Activated naive CD4-positive, alpha-beta T cell treated with anti-CD3 and anti-CD28 coated beads for 36 hours (primary cell): ENCODE measurements around the gene SPNS1. TPM values are rescaled to one million over a fixed set of nuclear protein-coding genes. Genes with fewer than 3 reads are reported as not detected.
"Not testable (repeated sequence)": the region's sequence is repeated elsewhere in the genome, so short reads cannot be mapped to it uniquely, and the experiment has no call there.

Source experiments
- CTCF ChIA-PET: fragments of 350-600 bp; sonication (Branson Sonifier 250); formaldehyde crosslinking; loops from one replicate; lab custom pipeline; 2021; ENCODE audit warnings: antibody characterized with exemption; lab: Charles Lee
- DNase-seq: peaks from one replicate; pipeline ENCODE4 v3.0.0-alpha.2; 2020
- H3K27ac Mint-ChIP-seq: one replicate; pipeline ENCODE4 v1.8.0; 2021; ENCODE audit warnings: mild to moderate bottlenecking, mixed read lengths
- H3K27me3 Mint-ChIP-seq: one replicate; pipeline ENCODE4 v1.8.0; 2021; ENCODE audit warnings: low read depth, mixed read lengths
- H3K36me3 Mint-ChIP-seq: one replicate; pipeline ENCODE4 v1.8.0; 2021; ENCODE audit warnings: low read depth, mixed read lengths
- H3K4me1 Mint-ChIP-seq: one replicate; pipeline ENCODE4 v1.8.0; 2021; ENCODE audit warnings: low read depth, mixed read lengths
- H3K4me3 Mint-ChIP-seq: one replicate; pipeline ENCODE4 v1.8.0; 2021; ENCODE audit warnings: mild to moderate bottlenecking, moderate library complexity, mixed read lengths
- H3K9me3 Mint-ChIP-seq: one replicate; pipeline ENCODE4 v1.8.0; 2021; ENCODE audit warnings: mixed read lengths
- intact Hi-C: fragments of 100-400 bp; cut with micrococcal nuclease; formaldehyde crosslinking; loops from one replicate; pipeline ENCODE4 v1.15.1; 2023
- total RNA-seq, 2 experiments: library from RNA; stranded (reverse); gene quantifications; one replicate each; pipeline ENCODE4 v1.2.3, GENCODE V29; 2021

The SPNS1 gene, protein sequence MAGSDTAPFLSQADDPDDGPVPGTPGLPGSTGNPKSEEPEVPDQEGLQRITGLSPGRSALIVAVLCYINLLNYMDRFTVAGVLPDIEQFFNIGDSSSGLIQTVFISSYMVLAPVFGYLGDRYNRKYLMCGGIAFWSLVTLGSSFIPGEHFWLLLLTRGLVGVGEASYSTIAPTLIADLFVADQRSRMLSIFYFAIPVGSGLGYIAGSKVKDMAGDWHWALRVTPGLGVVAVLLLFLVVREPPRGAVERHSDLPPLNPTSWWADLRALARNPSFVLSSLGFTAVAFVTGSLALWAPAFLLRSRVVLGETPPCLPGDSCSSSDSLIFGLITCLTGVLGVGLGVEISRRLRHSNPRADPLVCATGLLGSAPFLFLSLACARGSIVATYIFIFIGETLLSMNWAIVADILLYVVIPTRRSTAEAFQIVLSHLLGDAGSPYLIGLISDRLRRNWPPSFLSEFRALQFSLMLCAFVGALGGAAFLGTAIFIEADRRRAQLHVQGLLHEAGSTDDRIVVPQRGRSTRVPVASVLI
- total RNA-seq, result 10 to 100 TPM; 10.3 to 10.5 TPM

DNA sequence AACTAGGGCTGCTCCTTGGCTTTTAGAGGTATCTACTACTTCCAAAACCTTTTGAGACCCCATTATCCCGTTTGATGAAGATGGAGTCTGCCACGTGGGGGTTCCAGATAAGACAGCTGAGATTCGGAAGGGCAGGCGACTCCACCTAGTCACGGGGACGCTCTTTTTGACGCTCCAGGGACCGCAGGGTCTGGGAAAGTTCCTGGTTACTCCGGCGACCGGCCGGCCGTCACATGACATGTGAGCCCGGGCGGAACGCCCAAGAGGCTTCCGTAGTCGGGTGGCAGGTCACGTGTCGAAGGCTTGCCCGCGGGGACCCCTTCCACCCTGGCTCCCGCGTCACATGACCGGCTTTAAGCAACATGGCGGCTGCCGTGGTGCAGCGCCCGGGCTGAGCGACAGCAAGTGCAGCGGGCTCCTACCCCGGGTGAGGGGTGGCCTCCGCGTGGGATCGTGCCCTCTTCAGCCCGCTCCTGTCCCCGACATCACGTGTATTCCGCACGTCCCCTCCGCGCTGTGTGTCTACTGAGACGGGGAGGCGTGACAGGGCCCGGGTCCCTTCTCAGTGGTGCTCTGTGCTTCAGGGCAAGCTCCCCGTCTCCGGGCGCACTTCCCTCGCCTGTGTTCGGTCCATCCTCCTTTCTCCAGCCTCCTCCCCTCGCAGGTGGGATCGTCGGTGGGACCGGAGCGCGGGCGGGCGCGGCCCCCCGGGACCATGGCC is at the start of gene SPNS1:
SPNS1 (plus strand) TSS at position 342 of the 721 bp plus-strand sequence; CDS start at position 716, 374 bp downstream.
- peaks cover 3% of the 10 kb centered on the region for H3K36me3 Mint-ChIP-seq
- no peaks in the 10 kb centered on the region for H3K9me3 Mint-ChIP-seq
- H3K27me3 Mint-ChIP-seq, result no peaks in the 10 kb centered on the region
- peak within 1 kb of the TSS; percentile 91 for H3K27ac Mint-ChIP-seq
- intact Hi-C loops, result loop anchor here (1.0 kb wide), 3 partner anchors 11 to 34 kb away; partner anchors contain the start of genes LAT and NFATC2IP
- H3K4me1 Mint-ChIP-seq, result peaks cover 34% of the 10 kb centered on the region
- peak within 1 kb of the TSS; percentile 97 for H3K4me3 Mint-ChIP-seq
- peak; percentile 97 for DNase-seq
- CTCF ChIA-PET, result interaction anchor here (0.9 to 2.1 kb wide), 9 partner anchors 9 to 207 kb away, joined by 3 to 14 read pairs (median 3); partner anchors contain the start of gene LAT

DNA sequence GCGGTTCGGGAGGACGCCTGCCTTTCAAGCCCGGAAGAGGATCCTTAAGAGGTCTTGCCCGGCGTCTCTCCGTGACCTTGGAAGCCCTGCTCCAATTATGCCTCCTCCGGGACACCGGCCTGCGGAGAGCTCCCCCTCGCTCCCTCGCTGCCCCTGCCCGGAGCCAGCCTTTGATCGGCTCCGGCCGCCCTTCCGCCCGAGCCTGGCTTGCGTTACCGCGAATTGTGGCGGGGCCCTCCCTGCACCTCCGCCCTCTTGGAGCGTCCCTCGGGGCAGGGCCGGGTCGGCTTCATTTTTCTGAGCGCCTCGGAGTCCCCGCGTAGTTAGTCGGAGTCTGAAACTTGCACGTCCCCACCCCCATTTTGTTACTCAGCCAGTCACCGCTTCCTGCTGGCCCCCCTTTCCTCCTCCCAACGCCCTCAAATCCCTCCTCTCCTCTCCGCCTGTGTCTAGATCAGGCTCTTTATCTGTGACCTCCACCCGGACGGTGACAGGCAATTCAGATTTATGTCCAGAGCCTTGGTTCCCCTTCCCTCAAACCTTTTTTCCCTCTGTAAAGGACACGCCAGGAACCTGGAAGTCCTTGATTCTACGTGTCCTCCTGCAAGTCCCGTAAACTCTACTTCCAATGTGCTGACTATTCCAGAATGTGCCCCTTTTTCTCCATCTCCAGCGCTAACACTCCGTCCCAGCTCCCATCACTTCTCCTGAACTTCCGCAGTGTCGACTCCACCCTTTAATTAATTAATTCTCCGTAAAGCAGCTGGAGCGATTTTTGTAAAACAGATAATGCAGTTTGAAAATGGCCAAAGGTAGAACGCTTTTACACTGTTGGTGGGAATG is 49.0 kb upstream of the SPNS1 start:
- H3K27ac Mint-ChIP-seq, result peak overlapping the region; percentile 99
- CTCF ChIA-PET, result interaction anchor here (1.2 to 3.5 kb wide), 2 partner anchors 19 to 52 kb away, joined by 3 to 26 read pairs; no protein-coding TSS in a partner anchor
- H3K27me3 Mint-ChIP-seq, result no peaks in the 10 kb centered on the region
- DNase-seq, result peak; percentile 94
- peaks cover 22% of the 10 kb centered on the region for H3K4me1 Mint-ChIP-seq
- peak overlapping the region; percentile 97 for H3K4me3 Mint-ChIP-seq
- H3K36me3 Mint-ChIP-seq, result peaks cover 4% of the 10 kb centered on the region
- H3K9me3 Mint-ChIP-seq, result no peaks in the 10 kb centered on the region
- intact Hi-C loops, result loop anchor here (1.0 to 2.0 kb wide), 6 partner anchors 11 to 101 kb away; partner anchors contain the start of genes NFATC2IP and TUFM

DNA sequence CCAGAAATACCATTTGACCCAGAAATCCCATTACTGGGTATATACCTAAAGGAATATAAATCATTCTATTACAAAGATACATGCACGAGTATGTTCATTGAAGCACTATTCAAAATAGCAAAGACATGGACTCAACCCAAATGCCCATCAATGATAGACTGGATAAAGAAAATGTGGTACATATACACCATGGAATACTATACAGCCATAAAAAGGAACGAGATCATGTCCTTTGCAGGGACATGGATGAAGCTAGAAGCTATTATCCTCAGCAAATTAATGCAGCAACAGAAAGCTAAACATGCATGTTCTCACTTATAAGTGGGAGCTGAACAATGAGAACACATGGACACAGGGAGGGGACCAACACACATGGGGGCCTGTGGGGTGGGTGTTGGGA is 48.3 kb upstream of the SPNS1 start:
- DNase-seq, intact Hi-C loops, H3K27me3 Mint-ChIP-seq, H3K36me3 Mint-ChIP-seq, H3K9me3 Mint-ChIP-seq: not testable (repeated sequence)
- peak overlapping the region; percentile 97 for H3K4me3 Mint-ChIP-seq
- H3K27ac Mint-ChIP-seq, result peak overlapping the region; percentile 99
- peaks cover 28% of the 10 kb centered on the region for H3K4me1 Mint-ChIP-seq
- CTCF ChIA-PET, result interaction anchor here (1.2 to 3.5 kb wide), 2 partner anchors 18 to 52 kb away, joined by 3 to 26 read pairs; no protein-coding TSS in a partner anchor

DNA sequence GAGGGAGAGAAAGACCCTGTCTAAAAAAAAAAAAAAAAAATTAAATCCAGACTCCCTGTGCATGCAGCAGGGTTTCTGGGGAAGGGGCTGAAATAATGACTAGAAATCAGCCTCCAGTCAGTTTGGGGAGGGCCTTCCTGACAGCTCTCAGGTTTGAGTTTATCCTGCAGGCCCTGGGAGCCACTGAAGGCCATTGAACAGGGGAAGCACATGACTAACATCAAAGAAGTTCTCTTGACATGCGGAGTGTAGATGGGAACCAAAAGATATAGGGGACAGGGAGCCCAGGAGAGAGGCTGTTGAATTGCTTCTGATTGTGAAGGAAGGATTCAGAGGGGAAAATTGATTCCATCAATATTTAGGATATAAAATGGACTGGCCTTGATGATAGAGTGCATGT is 46.8 kb upstream of the SPNS1 start:
- peaks cover 28% of the 10 kb centered on the region for H3K4me1 Mint-ChIP-seq
- no peaks in the 10 kb centered on the region for H3K36me3 Mint-ChIP-seq
- intact Hi-C loops, result no loop called here
- H3K4me3 Mint-ChIP-seq, result no peak overlapping the region
- H3K27ac Mint-ChIP-seq, result no peak overlapping the region
- H3K27me3 Mint-ChIP-seq, result no peaks in the 10 kb centered on the region
- DNase-seq, result no peak
- CTCF ChIA-PET, result interaction anchor here (3.5 kb wide), 1 partner anchor 17 kb away, joined by 26 read pairs; no protein-coding TSS in a partner anchor
- no peaks in the 10 kb centered on the region for H3K9me3 Mint-ChIP-seq

DNA sequence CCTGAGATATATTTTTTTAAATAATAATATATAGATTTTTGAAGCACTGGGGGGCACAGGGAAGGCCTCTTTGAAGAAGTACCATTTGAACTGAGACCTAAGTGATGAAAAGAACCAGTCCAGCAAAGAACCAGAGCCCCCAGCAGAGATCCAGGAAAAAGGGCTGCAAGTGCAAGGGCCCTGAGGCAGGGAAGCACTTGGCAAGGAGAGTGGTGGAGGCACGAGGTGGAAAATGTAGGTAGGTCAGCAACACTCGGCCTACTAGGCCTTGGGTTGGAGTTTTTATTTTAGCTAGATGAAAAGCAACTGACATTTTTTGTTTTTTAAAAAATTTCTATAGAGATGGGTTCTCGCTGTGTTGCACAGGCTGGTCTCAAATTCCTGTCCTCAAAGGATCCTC is 44.4 kb upstream of the SPNS1 start:
- no peaks in the 10 kb centered on the region for H3K36me3 Mint-ChIP-seq
- no peaks in the 10 kb centered on the region for H3K27me3 Mint-ChIP-seq
- CTCF ChIA-PET, result no interaction called here
- no peaks in the 10 kb centered on the region for H3K9me3 Mint-ChIP-seq
- no peak for DNase-seq
- intact Hi-C loops, result no loop called here
- H3K4me3 Mint-ChIP-seq, result no peak overlapping the region
- H3K27ac Mint-ChIP-seq, result peak overlapping the region; percentile 37
- peaks cover 16% of the 10 kb centered on the region for H3K4me1 Mint-ChIP-seq

DNA sequence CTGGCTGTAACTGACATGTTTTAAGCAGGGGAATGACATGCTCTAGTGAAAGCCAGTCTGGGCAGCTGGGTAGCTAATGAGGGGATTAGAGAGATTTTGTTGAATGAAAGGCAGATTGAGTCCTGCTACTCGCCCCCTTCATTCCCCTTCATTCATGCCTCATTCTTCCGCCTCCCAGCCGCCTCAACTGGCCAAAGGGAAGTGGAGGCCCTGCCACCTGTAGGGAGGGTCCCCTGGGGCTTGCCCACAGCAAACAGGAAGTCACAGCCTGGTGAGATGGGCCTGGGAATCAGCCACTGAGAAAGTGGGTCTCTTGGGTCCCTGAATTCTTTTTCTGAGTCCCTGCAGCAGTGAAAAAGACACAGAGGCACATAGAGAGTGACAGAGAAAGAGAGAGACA is 43.9 kb upstream of the SPNS1 start:
- no peak overlapping the region for H3K4me3 Mint-ChIP-seq
- H3K4me1 Mint-ChIP-seq, result peaks cover 20% of the 10 kb centered on the region
- CTCF ChIA-PET, result no interaction called here
- no peaks in the 10 kb centered on the region for H3K36me3 Mint-ChIP-seq
- no peaks in the 10 kb centered on the region for H3K9me3 Mint-ChIP-seq
- DNase-seq, result peak; percentile 28
- H3K27me3 Mint-ChIP-seq, result no peaks in the 10 kb centered on the region
- intact Hi-C loops, result no loop called here
- H3K27ac Mint-ChIP-seq, result peak overlapping the region; percentile 37

DNA sequence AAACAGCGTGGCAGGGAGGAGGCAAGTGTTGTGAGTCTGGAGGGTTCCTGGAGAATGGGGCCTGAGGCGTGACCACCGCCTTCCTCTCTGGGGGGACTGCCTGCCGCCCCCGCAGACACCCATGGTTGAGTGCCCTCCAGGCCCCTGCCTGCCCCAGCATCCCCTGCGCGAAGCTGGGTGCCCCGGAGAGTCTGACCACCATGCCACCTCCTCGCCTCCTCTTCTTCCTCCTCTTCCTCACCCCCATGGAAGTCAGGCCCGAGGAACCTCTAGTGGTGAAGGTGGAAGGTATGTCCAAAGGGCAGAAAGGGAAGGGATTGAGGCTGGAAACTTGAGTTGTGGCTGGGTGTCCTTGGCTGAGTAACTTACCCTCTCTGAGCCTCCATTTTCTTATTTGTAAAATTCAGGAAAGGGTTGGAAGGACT is 42.8 kb upstream of the SPNS1 start, which contains the start of gene CD19:
CD19 (plus strand) TSS at position 171 of the 425 bp plus-strand sequence; CDS start at position 201, 30 bp downstream.
- Mint-ChIP-seq H3K27me3 (no peaks in the 10 kb centered on the region), H3K9me3 (no peaks in the 10 kb centered on the region), H3K27ac (peak within 1 kb of the TSS; percentile 37), H3K4me3 (no peak within 1 kb of the TSS), H3K4me1 (peaks cover 25% of the 10 kb centered on the region), H3K36me3 (no peaks in the 10 kb centered on the region)
- intact Hi-C loops, result no loop called here
- CTCF ChIA-PET, result interaction anchor here (2.3 kb wide), 1 partner anchor 13 kb away, joined by 18 read pairs; no protein-coding TSS in a partner anchor
- no peak for DNase-seq

DNA sequence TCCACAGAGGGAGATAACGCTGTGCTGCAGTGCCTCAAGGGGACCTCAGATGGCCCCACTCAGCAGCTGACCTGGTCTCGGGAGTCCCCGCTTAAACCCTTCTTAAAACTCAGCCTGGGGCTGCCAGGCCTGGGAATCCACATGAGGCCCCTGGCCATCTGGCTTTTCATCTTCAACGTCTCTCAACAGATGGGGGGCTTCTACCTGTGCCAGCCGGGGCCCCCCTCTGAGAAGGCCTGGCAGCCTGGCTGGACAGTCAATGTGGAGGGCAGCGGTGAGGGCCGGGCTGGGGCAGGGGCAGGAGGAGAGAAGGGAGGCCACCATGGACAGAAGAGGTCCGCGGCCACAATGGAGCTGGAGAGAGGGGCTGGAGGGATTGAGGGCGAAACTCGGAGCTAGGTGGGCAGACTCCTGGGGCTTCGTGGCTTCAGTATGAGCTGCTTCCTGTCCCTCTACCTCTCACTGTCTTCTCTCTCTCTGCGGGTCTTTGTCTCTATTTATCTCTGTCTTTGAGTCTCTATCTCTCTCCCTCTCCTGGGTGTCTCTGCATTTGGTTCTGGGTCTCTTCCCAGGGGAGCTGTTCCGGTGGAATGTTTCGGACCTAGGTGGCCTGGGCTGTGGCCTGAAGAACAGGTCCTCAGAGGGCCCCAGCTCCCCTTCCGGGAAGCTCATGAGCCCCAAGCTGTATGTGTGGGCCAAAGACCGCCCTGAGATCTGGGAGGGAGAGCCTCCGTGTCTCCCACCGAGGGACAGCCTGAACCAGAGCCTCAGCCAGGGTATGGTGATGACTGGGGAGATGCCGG is 42.0 kb upstream of the SPNS1 start:
- DNase-seq, result no peak
- no peaks in the 10 kb centered on the region for H3K9me3 Mint-ChIP-seq
- peaks cover 25% of the 10 kb centered on the region for H3K4me1 Mint-ChIP-seq
- no peak overlapping the region for H3K4me3 Mint-ChIP-seq
- CTCF ChIA-PET, result interaction anchor here (2.3 kb wide), 1 partner anchor 12 kb away, joined by 18 read pairs; no protein-coding TSS in a partner anchor
- intact Hi-C loops, result no loop called here
- H3K27me3 Mint-ChIP-seq, result no peaks in the 10 kb centered on the region
- H3K27ac Mint-ChIP-seq, result no peak overlapping the region
- no peaks in the 10 kb centered on the region for H3K36me3 Mint-ChIP-seq

DNA sequence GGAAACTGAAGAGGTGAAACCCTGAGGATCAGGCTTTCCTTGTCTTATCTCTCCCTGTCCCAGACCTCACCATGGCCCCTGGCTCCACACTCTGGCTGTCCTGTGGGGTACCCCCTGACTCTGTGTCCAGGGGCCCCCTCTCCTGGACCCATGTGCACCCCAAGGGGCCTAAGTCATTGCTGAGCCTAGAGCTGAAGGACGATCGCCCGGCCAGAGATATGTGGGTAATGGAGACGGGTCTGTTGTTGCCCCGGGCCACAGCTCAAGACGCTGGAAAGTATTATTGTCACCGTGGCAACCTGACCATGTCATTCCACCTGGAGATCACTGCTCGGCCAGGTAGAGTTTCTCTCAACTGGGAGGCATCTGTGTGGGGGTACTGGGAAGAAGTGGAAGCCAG is 41.4 kb upstream of the SPNS1 start:
- Mint-ChIP-seq H3K27me3 (no peaks in the 10 kb centered on the region), H3K4me1 (peaks cover 25% of the 10 kb centered on the region), H3K4me3 (no peak overlapping the region), H3K9me3 (no peaks in the 10 kb centered on the region), H3K36me3 (no peaks in the 10 kb centered on the region), H3K27ac (no peak overlapping the region)
- CTCF ChIA-PET, result interaction anchor here (2.3 kb wide), 1 partner anchor 11 kb away, joined by 18 read pairs; no protein-coding TSS in a partner anchor
- no peak for DNase-seq
- intact Hi-C loops, result no loop called here

DNA sequence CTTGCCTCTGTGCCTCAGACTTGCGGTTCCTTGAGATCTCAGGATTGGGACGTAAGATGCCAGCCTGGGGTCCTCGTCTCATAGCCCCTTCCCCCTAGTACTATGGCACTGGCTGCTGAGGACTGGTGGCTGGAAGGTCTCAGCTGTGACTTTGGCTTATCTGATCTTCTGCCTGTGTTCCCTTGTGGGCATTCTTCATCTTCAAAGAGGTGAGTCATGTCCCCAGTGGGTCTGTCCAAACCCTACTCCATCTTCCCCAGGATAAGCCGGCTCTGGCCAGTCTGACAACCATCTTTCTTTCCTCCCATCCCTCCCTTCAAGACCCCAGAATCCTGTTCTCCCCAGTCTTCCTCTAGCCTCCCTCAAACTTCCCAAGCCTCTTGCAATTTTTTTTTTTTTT is 39.2 kb upstream of the SPNS1 start:
- intact Hi-C loops, result no loop called here
- no peak for DNase-seq
- Mint-ChIP-seq H3K27ac (no peak overlapping the region), H3K4me1 (peaks cover 23% of the 10 kb centered on the region), H3K9me3 (no peaks in the 10 kb centered on the region), H3K27me3 (no peaks in the 10 kb centered on the region), H3K36me3 (no peaks in the 10 kb centered on the region), H3K4me3 (no peak overlapping the region)
- CTCF ChIA-PET, result no interaction called here
